WERI-Rb-1 (cell line): ENCODE results near the gene MARCHF2.
A peak's percentile ranks its signal among the peaks of the same experiment; 100 is the strongest.

Experiments used
- DNase-seq: peaks from one replicate; pipeline ENCODE4 v3.0.0-alpha.2; 2020
- H3K27ac ChIP-seq: fragments of 250-450 bp; sonication (Bioruptor Pico); 2 replicates; pipeline ENCODE4 v1.5.1; 2020; ENCODE audit warnings: mild to moderate bottlenecking, moderate library complexity
- H3K27me3 ChIP-seq: fragments of 250-450 bp; sonication (Bioruptor Pico); 2 replicates; pipeline ENCODE4 v1.5.1; 2021; ENCODE audit warnings: mild to moderate bottlenecking, low read depth, moderate library complexity; ENCODE audit not compliant: insufficient read depth, severe bottlenecking
- H3K36me3 ChIP-seq: fragments of 250-450 bp; sonication (Bioruptor Pico); 2 replicates; pipeline ENCODE4 v1.5.1; 2020; ENCODE audit warnings: mild to moderate bottlenecking, moderate library complexity
- H3K4me3 ChIP-seq: 2 replicates; pipeline ENCODE4 v1.5.1; 2011; ENCODE audit warnings: low read depth, mild to moderate bottlenecking, control low read depth, low read length
- H3K9me3 ChIP-seq: fragments of 250-450 bp; sonication (Bioruptor Pico); 2 replicates; pipeline ENCODE4 v1.5.1; 2021; ENCODE audit warnings: mild to moderate bottlenecking, moderate library complexity; ENCODE audit not compliant: severe bottlenecking
- CTCF ChIP-seq: IDR thresholded peaks from 2 replicates; pipeline ENCODE4 v1.5.1; 2011; ENCODE audit warnings: low read depth, mild to moderate bottlenecking, control low read depth, inconsistent platforms, low read length

Gene MARCHF2

GRCh38 chr19:8444677-8445487 is 31.8 kb downstream of the MARCHF2 start, which contains the start of gene HNRNPM:
Gene HNRNPM (plus strand): TSS chr19:8444975. CDS start chr19:8444999, 24 bp downstream.
- Histone ChIP-seq H3K27me3 (no peaks in the 10 kb centered on the region), H3K4me3 (peak within 1 kb of the TSS; percentile 99), H3K9me3 (no peaks in the 10 kb centered on the region), H3K27ac (peak within 1 kb of the TSS; percentile 99), H3K36me3 (peaks cover 41% of the 10 kb centered on the region)
- peak; percentile 100 for DNase-seq
- TF ChIP-seq CTCF = no peak

- Histone ChIP-seq H3K4me3 (peak overlapping the region; percentile 99), H3K27me3 (no peaks in the 10 kb centered on the region), H3K9me3 (no peaks in the 10 kb centered on the region), H3K36me3 (peaks cover 46% of the 10 kb centered on the region), H3K27ac (peak overlapping the region; percentile 99)
- TF ChIP-seq CTCF = no peak
- peak; percentile 65 for DNase-seq
These were observed 32.4 kb downstream of the MARCHF2 start for GRCh38 chr19:8445488-8446001.

- Histone ChIP-seq H3K27me3 (no peaks in the 10 kb centered on the region), H3K4me3 (peak overlapping the region; percentile 99), H3K36me3 (peaks cover 51% of the 10 kb centered on the region), H3K27ac (peak overlapping the region; percentile 99), H3K9me3 (no peaks in the 10 kb centered on the region)
- TF ChIP-seq CTCF = no peak
- DNase-seq = no peak
These were observed 33.1 kb downstream of the MARCHF2 start for GRCh38 chr19:8446061-8446709.

- no peaks in the 10 kb centered on the region for H3K27me3 ChIP-seq
- H3K36me3 ChIP-seq = peaks cover 80% of the 10 kb centered on the region
- no peak for DNase-seq
These were observed 36.7 kb downstream of the MARCHF2 start for GRCh38 chr19:8449830-8450229.

GRCh38 chr19:8451377-8451776 is 38.3 kb downstream of the MARCHF2 start:
- no peaks in the 10 kb centered on the region for H3K27me3 ChIP-seq
- DNase-seq = no peak
- no peak overlapping the region for H3K4me3 ChIP-seq
- H3K36me3 ChIP-seq = peaks cover 79% of the 10 kb centered on the region
- H3K9me3 ChIP-seq = no peaks in the 10 kb centered on the region
- no peak for TF ChIP-seq CTCF
- H3K27ac ChIP-seq = peak overlapping the region; percentile 31; the same call in 1 of the 2 replicates

More at GRCh38 chr19:8449830-8450229, 36.7 kb downstream of the MARCHF2 start:
- Histone ChIP-seq H3K4me3 (no peak overlapping the region), H3K27ac (no peak overlapping the region), H3K9me3 (no peaks in the 10 kb centered on the region)
- TF ChIP-seq CTCF = no peak
